ENCODE results near the gene DTX3.
A peak's percentile ranks its signal among the peaks of the same experiment; 100 is the strongest.
"Not testable (repeated sequence)": the region's sequence is repeated elsewhere in the genome, so short reads cannot be mapped to it uniquely, and the experiment has no call there.

Gene DTX3

DNA sequence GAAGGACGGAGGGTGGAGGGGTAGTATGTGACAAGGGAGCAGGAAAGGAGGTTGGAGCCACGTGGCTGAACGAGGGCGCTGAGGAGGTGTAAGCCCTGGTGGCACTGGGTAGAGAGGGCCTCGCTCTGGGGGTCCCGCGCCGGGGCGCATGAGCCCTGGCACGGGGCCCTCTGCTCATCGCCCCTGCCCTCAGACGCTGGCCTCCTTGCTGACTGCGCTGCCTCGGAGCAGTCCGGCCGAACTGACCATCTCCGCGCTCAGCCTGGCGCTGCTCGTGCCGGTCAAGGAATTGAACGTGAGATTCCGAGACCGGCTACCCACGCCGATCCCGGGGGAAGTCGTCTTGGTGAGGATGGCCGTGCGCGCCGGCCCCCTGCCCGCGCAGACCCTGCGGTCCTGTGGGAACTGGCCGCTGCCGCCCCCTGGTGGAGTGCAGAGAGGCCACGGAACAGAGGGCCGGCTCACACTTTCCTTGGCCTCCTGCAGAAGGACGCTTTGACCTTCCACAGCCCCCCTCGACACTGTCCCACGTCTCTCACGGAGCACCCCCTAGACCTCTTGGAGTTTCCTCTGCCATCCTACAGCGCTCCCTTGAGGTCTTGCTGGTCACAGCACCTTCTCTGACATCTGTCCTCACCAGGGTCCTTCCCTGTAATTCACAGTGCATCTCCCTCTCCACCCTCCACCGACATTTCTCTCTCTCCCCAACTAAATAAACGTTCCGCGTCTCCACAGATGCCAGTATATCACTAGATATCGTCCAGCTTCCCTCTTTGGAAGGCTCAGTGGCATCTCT lies 17.1 kb downstream of the DTX3 start:
- peak; percentile 37 for DNase-seq

DNA sequence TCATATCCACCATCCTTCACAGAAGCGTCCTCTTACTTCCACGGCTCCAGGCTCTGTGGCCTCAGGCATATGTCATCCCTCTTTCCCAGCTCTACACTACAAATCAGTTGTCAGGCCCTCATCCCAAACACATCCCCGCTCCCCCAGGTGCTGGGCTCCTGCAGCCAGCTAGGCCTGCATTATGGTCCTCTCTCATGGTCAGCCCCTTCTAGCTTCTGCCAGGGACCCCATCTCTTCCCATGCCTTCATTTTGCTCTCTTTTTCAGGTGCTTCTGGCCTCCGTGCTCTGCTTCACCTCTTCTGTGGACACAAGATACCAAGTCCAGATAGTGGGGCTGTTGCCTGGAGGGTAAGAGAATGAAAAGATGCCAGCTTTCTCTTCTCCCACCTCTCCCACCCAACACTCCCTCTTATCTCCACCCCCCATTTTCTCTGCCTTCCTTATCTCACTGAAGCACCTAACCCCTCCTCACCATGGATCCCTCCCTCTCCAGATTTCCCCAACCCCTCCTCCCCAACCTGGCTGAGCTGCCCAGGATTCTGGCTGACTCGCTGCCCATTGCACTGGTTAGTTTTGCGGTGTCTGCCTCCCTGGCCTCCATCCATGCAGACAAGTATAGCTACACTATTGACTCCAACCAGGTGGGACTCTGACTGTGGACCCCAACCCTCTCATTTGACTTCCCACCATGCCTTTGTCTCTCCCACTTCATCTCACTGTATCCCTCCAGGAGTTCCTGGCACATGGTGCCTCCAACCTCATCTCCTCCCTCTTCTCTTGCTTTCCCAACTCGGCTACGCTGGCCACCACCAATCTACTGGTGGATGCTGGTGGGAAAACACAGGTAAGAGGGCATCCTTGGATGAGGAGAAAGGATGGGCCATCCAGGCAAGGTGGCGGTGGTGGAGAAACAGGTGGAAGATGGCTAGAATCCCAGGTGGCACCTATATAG lies 17.9 kb downstream of the DTX3 start:
- DNase-seq, result no peak

DNA sequence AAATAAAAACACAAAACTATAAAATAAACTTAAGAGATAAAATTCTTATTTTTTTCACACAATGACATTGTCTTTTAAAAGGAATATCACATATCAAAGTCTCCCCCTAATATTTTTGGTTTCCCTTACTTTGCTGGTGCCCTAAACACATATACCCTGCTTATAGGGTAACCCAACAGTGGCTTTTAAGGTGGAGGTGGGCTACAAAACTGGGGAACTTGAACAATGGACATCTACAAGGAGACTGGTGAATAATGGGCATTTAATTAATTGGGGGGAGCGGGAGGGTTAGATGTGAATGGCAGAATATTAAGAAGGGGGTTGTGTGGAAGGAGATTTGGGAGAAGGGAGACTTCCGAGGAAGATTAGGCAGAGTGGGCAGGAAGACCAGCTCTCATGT lies 18.8 kb downstream of the DTX3 start:
- no peak for DNase-seq

DNA sequence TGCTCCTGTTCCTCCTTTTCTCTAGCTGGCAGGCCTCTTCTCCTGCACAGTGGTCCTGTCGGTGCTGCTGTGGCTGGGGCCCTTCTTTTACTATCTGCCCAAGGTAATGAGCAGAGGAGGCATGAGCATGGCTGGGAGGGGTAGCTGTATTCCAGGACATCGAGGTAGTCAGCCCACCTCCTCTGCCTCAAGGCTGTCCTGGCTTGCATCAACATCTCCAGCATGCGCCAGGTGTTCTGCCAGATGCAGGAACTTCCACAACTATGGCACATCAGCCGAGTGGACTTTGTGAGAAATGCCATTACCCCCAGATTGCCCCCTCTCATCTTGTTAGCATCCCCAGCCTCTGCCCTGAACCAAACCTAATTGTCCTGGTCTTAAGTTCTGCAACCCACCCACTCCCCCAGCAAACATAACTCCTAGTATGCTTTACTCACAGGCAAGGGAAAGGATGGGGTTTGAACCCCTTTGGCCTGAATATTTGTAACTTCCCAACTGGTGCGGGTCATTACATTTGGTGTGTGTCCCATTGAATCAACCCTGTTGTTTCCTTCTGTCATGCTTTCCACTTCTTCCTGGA lies 19.3 kb downstream of the DTX3 start:
- no peak for DNase-seq

DNA sequence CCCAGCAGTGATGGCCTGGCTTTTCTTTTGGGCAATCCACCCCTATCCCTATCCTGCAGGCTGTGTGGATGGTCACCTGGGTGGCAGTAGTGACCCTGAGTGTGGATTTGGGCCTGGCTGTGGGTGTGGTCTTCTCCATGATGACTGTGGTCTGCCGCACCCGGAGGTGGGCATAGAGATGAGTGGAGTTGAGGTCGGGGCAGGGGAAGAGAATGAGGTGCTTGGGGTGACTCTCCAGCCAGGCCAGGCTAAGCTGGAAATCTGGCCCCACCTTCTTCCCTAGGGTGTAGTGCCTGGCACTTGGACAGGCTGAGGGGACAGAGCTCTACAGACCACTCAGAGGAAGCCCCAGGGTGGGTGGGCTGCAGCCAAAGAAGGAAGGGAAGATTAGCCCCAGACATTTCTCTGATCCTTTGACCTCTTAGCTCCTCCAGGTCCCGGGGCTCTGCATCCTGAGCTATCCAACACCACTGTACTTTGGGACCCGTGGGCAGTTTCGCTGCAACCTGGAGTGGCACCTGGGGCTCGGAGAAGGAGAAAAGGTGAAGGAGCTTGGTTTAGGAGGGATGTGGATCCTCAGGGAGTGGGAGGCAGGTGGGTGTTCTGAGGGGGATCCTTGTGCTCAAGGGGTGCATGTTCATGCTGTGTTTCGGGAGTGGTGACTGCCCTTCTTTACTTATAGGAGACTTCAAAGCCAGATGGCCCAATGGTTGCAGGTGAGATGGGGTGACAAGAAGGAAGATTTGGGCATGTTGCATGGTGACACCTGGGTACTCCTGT lies 20.0 kb downstream of the DTX3 start:
- DNase-seq, result no peak

DNA sequence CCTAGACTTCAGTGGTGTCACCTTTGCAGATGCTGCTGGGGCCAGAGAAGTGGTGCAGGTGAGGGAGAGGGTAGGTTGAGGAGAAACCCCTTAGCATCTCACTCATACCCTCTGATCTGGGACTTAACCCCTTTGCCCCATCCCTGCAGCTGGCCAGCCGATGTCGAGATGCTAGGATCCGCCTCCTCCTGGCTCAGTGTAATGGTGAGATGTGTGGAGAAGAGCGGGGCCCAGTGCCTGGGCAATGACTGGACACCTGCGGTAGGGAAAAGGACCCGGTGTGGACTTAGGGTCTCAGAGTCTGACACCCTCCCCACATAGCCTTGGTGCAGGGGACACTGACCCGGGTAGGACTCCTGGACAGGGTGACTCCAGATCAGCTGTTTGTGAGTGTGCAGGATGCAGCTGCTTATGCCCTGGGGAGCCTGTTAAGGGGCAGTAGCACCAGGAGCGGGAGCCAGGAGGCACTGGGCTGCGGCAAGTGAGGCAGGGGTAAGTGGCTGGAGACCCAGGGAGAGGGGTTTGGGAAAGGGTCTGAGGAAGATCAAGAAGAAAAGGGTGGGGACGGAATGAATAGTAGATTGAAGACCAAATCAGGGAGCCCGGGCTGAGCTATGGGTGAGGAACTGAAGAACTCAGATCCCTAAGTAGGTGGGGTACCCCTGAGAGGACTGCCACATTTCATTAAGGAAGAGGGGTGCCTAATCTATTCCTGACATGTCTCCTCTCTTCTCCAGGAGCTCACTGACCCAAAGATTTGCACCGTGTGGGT lies 20.8 kb downstream of the DTX3 start:
- DNase-seq, result no peak

DNA sequence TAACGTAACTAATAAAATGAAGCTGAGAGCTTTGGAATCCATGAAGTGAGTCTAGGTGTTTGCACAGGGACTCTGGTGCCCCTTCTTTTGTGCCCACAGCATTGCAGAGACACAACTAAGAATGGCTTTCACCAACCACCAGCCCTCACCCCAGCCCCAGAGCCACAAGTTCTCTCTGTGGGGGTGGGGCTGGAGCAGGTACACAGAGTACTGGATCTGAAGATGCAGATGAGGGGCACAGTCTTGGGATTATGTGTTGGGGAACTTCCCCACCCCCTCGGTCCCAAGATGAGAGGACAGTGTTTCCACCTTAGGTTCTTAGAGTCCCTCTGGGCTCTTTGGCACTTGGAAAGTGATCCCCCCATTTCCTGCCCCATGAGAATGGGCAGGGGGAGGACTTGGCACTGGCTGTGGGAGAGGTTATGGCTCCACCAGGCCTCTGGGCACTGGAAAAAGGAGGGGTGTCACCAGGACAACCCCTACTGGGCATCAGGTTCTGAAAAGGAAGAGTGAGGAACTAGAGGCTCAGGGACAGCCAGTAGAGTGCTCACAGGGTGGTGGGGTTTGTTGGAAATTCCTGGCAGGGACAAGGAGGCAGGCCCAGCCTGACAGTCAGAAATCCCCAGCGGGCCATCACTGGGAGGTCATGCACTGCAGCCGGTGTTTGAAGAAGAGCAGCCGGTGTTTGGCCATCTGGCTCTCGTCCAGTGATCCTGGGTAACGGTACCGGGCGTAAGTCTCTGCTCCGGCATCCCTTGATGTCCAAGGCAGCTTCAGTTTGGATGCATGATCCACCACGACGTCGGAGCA lies 21.7 kb downstream of the DTX3 start:
- no peak for DNase-seq

DNA sequence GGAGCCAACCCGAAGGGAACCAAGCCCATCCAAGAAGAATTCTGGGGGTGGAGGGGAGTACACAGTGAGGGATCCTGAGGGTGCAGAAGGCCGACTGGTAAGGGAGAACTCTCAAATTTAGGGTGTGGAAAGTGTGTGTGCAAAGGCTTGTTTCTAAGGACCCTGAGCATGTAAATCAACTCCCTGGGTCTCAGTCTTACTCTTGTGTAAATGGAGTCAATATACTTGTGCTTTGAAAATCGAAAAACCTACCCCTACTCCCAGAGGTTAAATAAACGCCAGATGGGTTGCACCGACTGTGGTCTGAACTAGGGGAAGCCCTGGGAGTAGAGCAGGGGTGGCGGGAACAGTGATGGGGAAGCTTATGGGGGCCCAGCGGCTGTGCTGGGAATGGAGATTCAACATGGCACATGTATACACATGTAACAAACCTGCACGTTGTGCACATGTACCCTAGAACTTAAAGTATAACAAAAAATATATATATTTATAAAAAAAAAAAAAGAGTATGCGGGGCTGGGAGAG lies 22.4 kb downstream of the DTX3 start:
- DNase-seq, result no peak

DNA sequence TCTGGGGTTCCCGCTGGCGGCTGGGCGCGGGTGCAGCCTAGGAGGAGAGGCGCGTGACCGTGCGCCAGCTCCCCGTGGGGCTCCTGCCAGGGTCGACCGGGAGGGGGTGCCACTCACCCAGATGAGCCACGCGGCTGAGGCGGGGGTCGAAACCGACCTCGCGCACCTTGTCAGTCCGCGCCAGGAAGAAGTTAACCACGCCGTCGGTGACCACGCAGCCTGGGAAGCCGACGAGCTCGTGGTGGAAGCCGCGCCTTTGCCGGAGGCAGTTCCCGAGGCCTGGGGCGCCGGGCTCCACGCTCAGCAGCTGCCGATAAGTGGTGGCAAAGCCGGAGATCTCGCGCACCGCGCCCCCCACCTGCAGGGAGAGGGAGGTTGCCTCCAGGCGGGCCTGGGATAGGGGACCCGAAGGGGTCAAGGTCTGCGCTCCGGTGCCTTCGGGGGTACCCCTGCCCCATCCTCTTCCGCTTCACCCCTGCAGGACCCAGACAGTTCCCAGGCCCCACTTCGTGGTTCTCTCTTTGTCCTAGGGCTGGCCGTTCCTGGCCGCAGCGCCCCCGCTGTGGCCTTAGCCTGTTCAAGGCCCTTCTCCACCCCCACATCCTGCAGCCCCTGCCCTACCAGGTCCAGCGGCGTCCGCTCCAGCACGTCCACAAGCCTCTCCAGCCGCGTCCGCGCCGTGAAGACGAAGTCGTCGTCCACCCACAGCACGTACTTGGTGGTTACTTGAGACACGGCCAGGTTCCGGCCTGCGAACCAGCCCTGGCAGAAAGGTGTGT lies 23.1 kb downstream of the DTX3 start:
- DNase-seq, result no peak

DNA sequence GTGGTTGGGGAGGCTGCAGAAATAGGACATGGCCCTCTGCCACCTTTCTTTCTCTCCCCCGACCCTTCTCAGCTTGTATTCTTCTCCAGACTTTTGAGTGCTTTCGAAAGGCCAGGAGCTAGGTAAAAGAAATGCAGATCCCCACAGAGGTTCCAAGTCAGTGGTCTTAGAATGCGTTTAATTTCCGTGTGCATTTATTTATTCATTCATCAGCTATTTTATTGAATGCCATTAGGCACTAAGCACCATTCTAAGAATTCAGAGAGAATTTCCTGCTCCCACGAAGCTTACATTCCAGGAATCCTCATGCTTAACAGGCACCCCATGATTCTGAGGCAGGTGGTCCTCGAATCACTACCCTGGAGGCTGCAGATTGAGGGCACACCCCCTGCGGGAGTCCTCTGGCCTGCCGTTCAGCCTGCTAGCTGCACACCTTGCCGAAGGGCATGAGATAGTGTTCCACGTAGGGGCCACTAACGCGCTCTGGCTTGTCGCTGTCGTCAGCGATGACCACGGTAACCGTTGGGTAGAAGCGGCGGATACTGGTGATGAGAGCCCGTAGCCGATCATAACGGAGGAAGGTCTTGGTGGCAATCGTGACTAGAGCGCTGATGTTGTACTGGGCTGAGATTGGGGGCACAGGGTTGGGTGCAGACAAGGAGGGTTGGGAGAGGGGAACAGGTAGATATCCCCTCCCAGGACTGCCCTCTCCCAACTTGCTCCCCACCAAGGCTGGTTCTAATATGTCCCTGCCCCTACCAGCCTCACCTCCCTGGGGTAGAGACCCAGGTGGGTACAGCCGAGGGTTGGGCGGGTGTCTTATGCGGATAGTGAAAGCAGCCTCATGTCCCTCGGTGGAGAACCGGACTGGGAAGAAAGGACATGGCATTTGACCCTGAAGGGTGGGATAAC lies 23.9 kb downstream of the DTX3 start:
- no peak for DNase-seq

DNA sequence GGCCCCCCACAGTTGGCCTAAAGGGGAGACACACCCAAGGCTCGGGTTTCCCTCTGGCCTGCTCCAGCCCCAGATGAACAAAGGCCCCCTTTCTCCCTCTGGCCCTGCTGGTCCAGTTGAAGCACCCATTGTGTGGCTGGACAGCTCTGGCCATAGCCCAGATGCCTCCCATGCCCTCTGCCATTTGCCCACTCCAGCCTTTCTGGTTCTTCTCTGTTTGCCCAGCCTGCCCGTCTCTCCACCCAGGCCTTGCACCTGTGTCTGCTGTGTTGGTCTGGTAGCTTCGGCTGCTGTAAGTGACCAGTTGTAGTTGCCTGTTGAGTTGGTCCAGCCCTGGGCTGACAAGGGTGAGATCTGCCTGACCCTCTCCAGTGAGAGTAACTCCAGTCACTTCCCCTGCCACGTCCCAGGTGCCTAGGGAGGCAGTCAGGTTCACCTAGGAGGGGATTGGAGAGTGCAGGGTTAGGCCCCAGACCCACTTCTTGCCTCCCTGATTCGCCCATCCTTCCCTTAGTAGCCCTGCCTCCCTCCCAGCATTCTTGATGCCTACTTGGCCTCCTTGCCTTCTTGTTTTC lies 25.4 kb downstream of the DTX3 start:
- DNase-seq, result peak; percentile 78

DNA sequence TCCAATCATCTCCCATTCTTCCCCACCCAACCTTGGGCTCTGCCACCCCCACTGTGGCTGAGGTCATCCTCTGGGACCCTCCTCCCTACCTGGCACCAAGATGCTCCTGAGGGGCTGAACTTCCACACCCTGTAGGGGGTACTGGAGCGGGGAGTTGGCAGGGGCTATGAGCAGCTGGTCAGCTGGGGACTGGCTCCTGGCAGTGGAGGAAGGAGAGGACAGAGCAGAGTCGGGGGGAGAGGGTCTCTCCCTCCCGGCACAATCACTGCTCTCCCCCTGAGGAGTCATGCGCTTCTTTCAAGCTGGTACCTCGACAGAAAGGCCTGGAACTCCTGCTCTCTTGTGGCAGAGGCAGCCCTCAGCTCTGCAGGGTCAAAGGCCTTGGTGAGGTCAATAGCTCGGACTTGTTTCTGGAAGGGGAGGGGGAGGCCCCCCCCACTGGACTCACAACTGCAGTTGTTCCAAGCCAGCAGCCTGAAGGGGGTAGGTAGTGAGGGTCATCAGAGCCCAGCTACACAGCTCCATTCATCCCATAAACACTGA lies 26.3 kb downstream of the DTX3 start:
- DNase-seq, result no peak

DNA sequence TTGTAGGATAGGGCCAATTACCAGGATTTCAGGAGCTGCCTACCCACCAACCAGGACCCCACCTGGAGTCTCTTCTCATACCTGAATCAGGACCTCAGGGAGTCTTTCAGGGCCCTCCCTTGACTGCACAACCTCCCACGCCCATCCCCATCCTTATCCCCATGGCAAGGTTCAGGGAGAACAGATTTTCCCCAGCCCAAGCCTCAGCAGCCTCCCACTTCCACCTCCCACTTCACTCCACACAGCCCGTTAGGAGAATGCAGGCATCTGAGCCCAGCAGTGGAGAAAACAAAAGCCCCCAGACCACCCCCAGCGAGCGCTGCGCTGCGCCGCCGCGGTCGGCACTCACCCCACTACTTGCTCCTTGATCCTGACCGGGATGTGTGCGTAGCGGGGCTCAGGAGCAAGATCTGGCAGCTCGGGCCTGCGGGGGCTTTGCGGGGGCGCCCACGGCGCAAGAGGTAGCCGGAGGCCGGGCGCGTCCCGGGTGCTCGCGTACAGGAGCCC lies 27.0 kb downstream of the DTX3 start:
- no peak for DNase-seq

DNA sequence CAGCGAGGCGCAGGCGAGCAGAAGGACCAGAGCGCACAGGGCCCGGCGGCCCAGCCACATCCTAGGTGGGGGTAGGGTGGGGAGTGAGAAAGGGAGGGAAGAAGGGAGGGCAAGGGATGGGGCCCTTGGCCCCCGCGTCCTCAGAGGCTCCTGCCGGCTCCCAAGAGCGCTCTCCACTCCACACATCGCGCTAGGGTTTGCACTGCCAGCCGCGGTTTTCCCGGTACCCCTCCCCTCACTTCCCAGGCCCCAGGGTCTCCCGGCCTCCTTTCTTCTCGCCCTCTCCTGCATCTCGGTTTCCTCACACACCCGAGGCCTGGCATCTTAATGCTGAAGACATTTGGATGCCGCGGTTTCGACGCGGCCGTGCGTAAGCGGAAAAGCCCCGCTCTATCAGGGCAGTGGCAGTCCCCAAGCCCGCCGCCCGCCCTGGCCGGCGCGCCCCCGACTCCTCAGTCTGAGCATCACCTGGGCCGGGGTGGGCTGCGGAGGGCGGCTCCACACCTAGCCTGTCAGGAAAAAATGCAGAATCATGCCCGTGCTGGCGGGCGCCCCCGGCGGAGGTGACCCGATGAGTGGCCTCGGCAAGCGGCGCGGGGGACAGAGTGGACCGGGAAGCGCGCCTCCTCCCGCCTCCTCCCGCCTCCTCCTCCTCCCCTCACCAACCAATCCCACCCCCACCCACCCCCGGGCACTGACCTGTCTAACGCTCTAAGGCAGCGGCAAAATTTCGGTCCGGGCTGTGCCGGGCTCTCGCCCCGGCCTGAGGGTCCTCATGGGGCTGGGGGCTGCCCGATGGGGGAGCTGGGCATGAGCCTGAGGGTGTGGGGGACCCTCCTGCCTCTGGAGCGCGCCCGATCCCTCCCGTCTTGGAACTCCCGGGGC lies 27.7 kb downstream of the DTX3 start:
- DNase-seq, result no peak

DNA sequence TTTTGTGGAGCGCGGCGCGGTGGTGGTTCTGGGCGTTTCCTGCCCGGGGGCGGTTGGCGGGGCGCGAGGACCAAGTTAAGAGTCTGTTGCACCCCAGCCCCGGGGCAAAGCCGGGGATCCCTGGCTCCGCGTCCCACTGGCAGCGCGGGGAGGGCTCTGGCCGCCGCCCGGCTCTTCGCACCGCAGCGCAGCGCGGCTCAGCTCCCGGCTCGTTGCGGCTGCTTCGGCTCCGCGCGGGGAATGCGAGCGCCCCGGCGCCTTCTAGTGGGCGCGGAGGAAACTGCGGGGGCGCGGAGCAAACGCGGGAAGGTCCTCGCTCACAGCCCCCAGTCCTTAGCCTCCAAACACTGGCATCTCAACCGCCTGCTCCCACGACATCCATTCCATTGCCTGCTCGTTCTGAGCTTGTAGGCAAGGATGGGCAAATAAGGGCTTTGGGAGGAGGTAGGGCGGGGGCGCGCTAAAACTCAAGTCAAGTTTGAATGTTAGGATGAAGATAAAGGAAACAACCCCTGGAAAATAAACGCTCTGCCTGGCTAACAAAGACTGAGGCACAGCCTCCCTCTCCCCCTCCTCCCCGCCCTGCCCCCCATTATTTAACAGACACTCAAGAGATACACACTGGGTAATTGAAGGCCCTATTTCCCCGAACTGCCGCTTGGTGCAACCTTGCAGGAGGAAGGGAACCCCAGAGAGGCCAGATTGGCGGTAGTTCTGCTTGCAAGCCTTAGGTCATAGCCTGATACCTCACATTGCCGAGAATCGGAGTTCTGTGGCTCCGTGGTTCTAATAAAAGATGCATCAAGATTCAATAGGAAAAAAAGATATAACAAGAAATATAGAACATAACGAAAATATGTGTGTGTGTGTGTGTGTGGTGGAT lies 28.6 kb downstream of the DTX3 start, which contains the start of gene B4GALNT1:
Gene B4GALNT1 (minus strand): TSS at position 244 of the 883 bp plus-strand sequence. CDS start 1,069 bp downstream, outside the sequence.
- DNase-seq, result peak; percentile 39

DNA sequence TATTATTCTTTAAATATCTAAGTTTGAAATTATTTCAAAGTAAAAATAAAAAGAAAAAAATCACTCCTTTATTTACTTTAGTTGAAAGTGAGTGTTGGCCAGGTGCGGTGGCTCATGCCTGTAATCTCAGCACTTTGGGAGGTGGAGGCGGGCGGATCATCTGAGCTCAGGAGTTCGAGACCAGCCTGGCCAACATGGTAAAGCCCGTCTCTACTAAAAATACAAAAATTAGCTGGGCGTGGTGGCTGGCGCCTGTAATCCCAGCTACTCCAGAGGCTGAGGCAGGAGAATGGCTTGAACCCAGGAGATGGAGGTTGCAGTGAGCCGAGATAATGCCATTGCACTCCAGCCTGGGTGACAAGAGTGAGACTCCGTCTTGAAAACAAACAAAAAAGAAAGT lies 32.1 kb downstream of the DTX3 start:
- not testable (repeated sequence) for DNase-seq
